NCI-H2107 treated with DMSO at 0.1 percent for 48 hours (cell line): ENCODE measurements around the gene NR2F2.
"Not testable (repeated sequence)": the region's sequence is repeated elsewhere in the genome, so short reads cannot be mapped to it uniquely, and the experiment has no call there.

Experiments used
- DNase-seq: peaks from one replicate; lab custom pipeline; 2025; ENCODE audit not compliant: unreplicated experiment; lab: John Stamatoyannopoulos, UW

NR2F2 gene

GRCh38 chr15:96365781-96366525, 35.5 kb downstream of the NR2F2 start:
- no peak for DNase-seq

GRCh38 chr15:96366526-96366877, 36.0 kb downstream of the NR2F2 start:
- no peak for DNase-seq

- no peak for DNase-seq
These were observed 37.1 kb downstream of the NR2F2 start for GRCh38 chr15:96367311-96368200.

DNA sequence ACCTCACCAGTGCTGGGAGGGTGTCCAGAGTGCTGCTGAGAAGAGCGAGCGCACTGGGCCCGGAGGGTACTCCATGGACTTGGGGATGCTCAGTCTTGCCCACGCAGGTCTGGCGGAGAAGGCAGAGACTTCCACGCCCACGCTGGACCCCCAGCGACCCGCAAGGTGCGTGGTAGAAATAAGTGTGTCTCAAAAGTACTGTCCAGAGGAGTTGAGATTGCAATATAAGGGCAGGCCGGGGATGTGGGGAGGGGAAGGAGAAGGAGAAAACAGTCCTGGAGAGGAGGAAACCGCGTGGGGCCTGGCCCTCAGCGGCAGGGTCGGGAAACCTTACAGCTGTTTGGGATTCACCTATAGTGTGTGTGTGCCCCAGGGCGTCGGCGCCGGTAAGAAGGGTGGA, 38.9 kb downstream of the NR2F2 start:
- no peak for DNase-seq

- DNase-seq: no peak
These were observed 39.5 kb downstream of the NR2F2 start for GRCh38 chr15:96369825-96370621.

DNA sequence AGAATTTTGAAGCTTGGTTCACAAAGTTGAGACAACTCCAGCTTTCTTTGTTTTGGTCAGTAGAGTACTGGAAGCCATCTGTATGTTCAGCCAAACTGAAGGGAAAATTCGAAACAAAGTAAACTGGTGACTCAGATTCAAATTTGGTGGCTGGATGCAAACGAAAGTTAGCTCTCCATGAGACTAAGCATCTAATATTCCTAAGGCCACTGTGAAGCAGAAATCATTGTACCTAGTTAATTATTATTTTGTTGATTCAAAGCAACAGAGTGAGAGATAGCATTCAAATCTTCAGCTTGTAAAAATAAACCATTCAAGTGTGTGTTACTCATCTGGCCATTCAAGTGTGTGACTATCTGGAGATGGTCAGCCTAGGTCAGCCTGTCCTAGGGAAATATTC, 42.1 kb downstream of the NR2F2 start:
- no peak for DNase-seq

DNA sequence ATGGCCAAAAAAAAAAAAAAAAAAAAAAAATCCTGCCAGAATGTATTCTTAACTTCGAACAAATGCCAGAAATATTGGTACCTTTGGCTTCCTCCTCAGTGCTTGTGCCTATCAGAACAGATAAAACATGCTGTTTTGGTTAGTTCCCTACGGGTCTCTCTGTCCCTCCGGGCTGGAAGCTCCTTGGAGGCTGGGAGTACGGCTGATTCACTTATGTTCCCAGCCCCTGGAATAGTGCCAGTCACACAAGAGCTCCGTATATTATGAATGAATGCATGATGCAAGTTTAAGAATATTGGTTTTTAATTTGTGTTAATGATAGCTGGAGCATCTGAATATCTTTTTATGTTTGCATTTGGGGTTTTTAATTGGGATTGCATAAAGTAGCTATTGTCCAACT, 44.0 kb downstream of the NR2F2 start:
- DNase-seq: no peak

DNA sequence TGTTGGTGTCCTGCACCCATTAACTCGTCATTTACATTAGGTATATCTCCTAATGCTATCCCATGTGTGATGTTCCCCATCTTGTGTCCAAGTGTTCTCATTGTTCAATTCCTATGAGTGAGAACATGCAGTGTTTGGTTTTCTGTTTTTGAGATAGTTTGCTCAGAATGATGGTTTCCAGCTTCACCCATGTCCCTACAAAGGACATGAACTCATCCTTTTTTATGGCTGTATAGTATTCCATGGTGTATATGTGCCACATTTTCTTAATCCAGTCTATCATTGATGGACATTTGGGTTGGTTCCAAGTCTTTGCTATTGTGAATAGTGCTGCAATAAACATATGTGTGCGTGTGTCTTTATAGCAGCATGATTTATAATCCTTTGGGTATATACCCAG, 49.1 kb downstream of the NR2F2 start:
- DNase-seq: not testable (repeated sequence)

- no peak for DNase-seq
These were observed 51.0 kb downstream of the NR2F2 start for GRCh38 chr15:96381463-96381862.

GRCh38 chr15:96385195-96385594, 54.7 kb downstream of the NR2F2 start:
- DNase-seq: no peak

GRCh38 chr15:96388673-96389072, 58.2 kb downstream of the NR2F2 start:
- DNase-seq: no peak
